ENCODE results near the gene EFCAB10. TPM values are rescaled to one million over a fixed set of nuclear protein-coding genes. Genes with fewer than 3 reads are reported as not detected.
"Not testable (repeated sequence)": the region's sequence is repeated elsewhere in the genome, so short reads cannot be mapped to it uniquely, and the experiment has no call there.

Gene EFCAB10
- total and polyA plus RNA-seq, 4 experiments from 2014 or later, result 0.47 TPM; not detected in 3

- no peaks in the 10 kb centered on the region for H3K9me3 ChIP-seq (ENCODE audit: control insufficient read depth in 1 of 2, low read length in 2 of 2)
- Mint-ChIP-seq H3K4me1 (peaks cover 16 to 50% (median 30%) of the 10 kb centered on the region in 4 donors), H3K27ac (peak within 1 kb of the TSS; percentile 73 to 98 (median 97)), H3K27me3 (no peaks in the 10 kb centered on the region), H3K9me3 (no peaks in the 10 kb centered on the region), H3K4me3 (peak within 1 kb of the TSS; percentile 85 to 98 (median 92)), H3K36me3 (peaks cover 0 to 12% of the 10 kb centered on the region in 2 donors)
- no peaks in the 10 kb centered on the region for H3K36me3 ChIP-seq (ENCODE audit: insufficient read depth, low read length)
- ChIA-PET POLR2A (ENCODE audit: partially characterized antibody) (interaction anchor here (0.7 to 2.9 kb wide), 29 partner anchors 9 to 591 kb away, joined by 3 to 38 read pairs (median 5); partner anchors contain the start of genes KMT2E, PUS7, SRPK2 and SYPL1), CTCF (ENCODE audit: partially characterized antibody) (interaction anchor here (0.6 to 2.5 kb wide), 18 partner anchors 9 to 1069 kb away, joined by 3 to 22 read pairs (median 4); partner anchors contain the start of gene SYPL1)
- peak within 1 kb of the TSS; percentile 77 for H3K27ac ChIP-seq (ENCODE audit: low read depth, low read length)
- peaks cover 23% of the 10 kb centered on the region for H3K4me1 ChIP-seq (ENCODE audit: insufficient read depth, low read length)
- no peaks in the 10 kb centered on the region for H3K27me3 ChIP-seq (ENCODE audit: insufficient read depth, low read length)
- intact Hi-C loops (cut with micrococcal nuclease), result loop anchor here (1.0 to 5.0 kb wide), 5 partner anchors 10 to 580 kb away; partner anchors contain the start of genes PUS7, SRPK2 and SYPL1
- peak within 1 kb of the TSS; percentile 93 to 94 for H3K4me3 ChIP-seq (ENCODE audit: low read length in 2 of 2)
- peak; percentile 86 to 88 (median 87) for DNase-seq
Measured at GRCh38 chr7:105531792-105532671, 49.3 kb downstream of the EFCAB10 start, which contains the start of gene RINT1. TSS of gene RINT1 (plus strand) at chr7:105532201. CDS start at chr7:105532316, 115 bp downstream.

DNA sequence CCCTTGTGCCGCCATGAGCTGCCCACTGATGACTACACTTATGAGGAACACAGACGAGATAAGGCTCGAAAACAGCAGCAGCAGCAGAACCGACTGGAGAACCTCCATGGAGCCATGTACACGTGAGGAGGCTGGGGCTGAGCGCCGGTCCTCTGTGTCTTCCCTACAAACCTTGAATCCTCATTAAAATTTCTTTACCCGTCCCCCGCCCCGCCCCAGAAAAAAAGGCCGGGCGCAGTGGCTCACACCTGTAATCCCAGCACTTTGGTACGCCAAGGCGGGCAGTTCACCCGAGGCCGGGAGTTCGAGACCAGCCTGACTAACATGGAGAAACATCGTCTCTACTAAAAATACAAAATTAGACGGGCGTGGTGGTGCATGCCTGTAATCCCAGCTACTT is 50.7 kb downstream of the EFCAB10 start:
- Histone ChIP-seq H3K27me3 (ENCODE audit: insufficient read depth, low read length) (no peaks in the 10 kb centered on the region), H3K4me3 (ENCODE audit: low read length in 2 of 2) (no peak overlapping the region), H3K4me1 (ENCODE audit: insufficient read depth, low read length) (peaks cover 23% of the 10 kb centered on the region), H3K27ac (ENCODE audit: low read depth, low read length) (no peak overlapping the region), H3K9me3 (ENCODE audit: control insufficient read depth in 1 of 2, low read length in 2 of 2) (no peaks in the 10 kb centered on the region), H3K36me3 (ENCODE audit: insufficient read depth, low read length) (no peaks in the 10 kb centered on the region)
- ChIA-PET CTCF (ENCODE audit: partially characterized antibody) (interaction anchor here (1.4 to 2.5 kb wide), 3 partner anchors 10 to 19 kb away, joined by 5 to 22 read pairs (median 21); no protein-coding TSS in a partner anchor), POLR2A (ENCODE audit: partially characterized antibody) (interaction anchor here (1.5 to 2.9 kb wide), 3 partner anchors 8 to 516 kb away, joined by 4 to 38 read pairs (median 26); partner anchors contain the start of genes KMT2E and PUS7)
- Mint-ChIP-seq H3K36me3 (peaks cover 0 to 9% of the 10 kb centered on the region in 2 donors), H3K4me1 (peaks cover 14 to 46% (median 26%) of the 10 kb centered on the region in 4 donors), H3K27ac (peak overlapping the region in 4 of 7 donors; percentile 30 to 62 (median 49)), H3K4me3 (peak overlapping the region in 7 of 8 donors; percentile 28 to 73 (median 50)), H3K9me3 (no peaks in the 10 kb centered on the region), H3K27me3 (no peaks in the 10 kb centered on the region)
- DNase-seq, result no peak
- intact Hi-C loops (cut with micrococcal nuclease), result loop anchor here (5.0 kb wide), 3 partner anchors 143 to 582 kb away; partner anchors contain the start of genes SRPK2 and SYPL1

- H3K4me1 Mint-ChIP-seq, result peaks cover 14 to 43% (median 26%) of the 10 kb centered on the region in 4 donors
- Histone ChIP-seq H3K27me3 (ENCODE audit: insufficient read depth, low read length) (no peaks in the 10 kb centered on the region), H3K4me3 (ENCODE audit: low read length in 2 of 2) (no peak overlapping the region), H3K4me1 (ENCODE audit: insufficient read depth, low read length) (peaks cover 23% of the 10 kb centered on the region), H3K36me3 (ENCODE audit: insufficient read depth, low read length) (no peaks in the 10 kb centered on the region), H3K9me3 (ENCODE audit: control insufficient read depth in 1 of 2, low read length in 2 of 2) (no peaks in the 10 kb centered on the region), H3K27ac (ENCODE audit: low read depth, low read length) (no peak overlapping the region)
- POLR2A ChIA-PET (ENCODE audit: partially characterized antibody), result interaction anchor here (1.5 to 2.9 kb wide), 2 partner anchors 28 to 516 kb away, joined by 4 to 26 read pairs; partner anchors contain the start of gene KMT2E
- CTCF ChIA-PET (ENCODE audit: partially characterized antibody), result interaction anchor here (1.0 to 2.5 kb wide), 3 partner anchors 10 to 100 kb away, joined by 4 to 22 read pairs (median 21); no protein-coding TSS in a partner anchor
- intact Hi-C loops (cut with micrococcal nuclease), result loop anchor here (5.0 kb wide), 3 partner anchors 143 to 582 kb away; partner anchors contain the start of genes SRPK2 and SYPL1
- peak overlapping the region in 7 of 8 donors; percentile 28 to 73 (median 50) for H3K4me3 Mint-ChIP-seq
- H3K9me3 Mint-ChIP-seq, result no peaks in the 10 kb centered on the region
- H3K36me3 Mint-ChIP-seq, result peaks cover 0 to 9% of the 10 kb centered on the region in 2 donors
- H3K27me3 Mint-ChIP-seq, result no peaks in the 10 kb centered on the region
- no peak for DNase-seq
- H3K27ac Mint-ChIP-seq, result peak overlapping the region in 5 of 7 donors; percentile 30 to 62 (median 42)
Measured at GRCh38 chr7:105530126-105530525, 51.2 kb downstream of the EFCAB10 start.

DNA sequence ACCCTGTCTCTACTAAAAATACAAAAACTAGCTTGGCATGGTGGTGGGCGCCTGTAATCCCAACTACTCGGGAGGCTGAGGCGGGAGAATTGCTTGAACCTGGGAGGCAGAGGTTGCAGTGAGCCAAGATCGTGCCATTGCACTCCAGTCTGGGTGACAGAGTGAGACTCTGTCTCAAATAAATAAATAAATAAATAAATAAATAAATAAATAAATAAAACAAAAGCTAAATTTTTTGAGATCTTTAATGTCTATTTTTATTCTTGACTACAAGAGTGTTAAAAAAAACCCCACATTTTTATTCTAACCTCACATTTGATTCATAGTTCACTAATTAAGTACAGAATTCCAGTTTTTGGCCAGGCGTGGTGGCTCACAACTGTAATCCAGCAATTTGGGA is 53.6 kb downstream of the EFCAB10 start:
- H3K27me3 ChIP-seq (ENCODE audit: insufficient read depth, low read length); H3K36me3 ChIP-seq (ENCODE audit: insufficient read depth, low read length); H3K9me3 ChIP-seq (ENCODE audit: control insufficient read depth in 1 of 2, low read length in 2 of 2); H3K36me3 Mint-ChIP-seq; H3K27me3 Mint-ChIP-seq; H3K4me3 ChIP-seq (ENCODE audit: low read length in 2 of 2); H3K4me3 Mint-ChIP-seq; H3K27ac ChIP-seq (ENCODE audit: low read depth, low read length); H3K4me1 ChIP-seq (ENCODE audit: insufficient read depth, low read length); DNase-seq; H3K9me3 Mint-ChIP-seq; intact Hi-C loops (cut with micrococcal nuclease); POLR2A ChIA-PET (ENCODE audit: partially characterized antibody); CTCF ChIA-PET (ENCODE audit: partially characterized antibody); H3K27ac Mint-ChIP-seq: not testable (repeated sequence)
- H3K4me1 Mint-ChIP-seq, result peaks cover 6 to 32% (median 18%) of the 10 kb centered on the region in 4 donors

DNA sequence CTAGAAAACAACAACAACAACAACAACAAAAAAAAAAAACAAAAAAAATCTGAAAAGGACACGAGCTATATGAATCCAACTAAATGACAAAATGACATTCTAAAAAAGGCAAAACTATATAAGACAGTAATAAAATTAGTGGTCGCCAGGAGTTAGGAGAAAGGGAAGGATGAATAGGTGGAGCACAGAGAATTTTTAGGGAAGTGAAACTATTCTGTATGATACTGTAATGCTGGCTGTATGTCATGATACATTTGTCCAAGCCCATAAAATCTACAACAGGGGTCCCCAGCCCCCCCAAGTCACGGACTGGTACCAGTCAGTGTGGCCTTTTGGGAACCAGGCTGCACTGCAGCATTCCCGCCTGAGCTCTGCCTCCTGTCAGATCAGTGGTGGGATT is 56.5 kb downstream of the EFCAB10 start:
- H3K4me3 Mint-ChIP-seq, result peak overlapping the region in 1 of 8 donors; percentile 11
- H3K4me1 ChIP-seq (ENCODE audit: insufficient read depth, low read length), result peaks cover 15% of the 10 kb centered on the region
- intact Hi-C loops (cut with micrococcal nuclease), result no loop called here
- no peaks in the 10 kb centered on the region for H3K36me3 ChIP-seq (ENCODE audit: insufficient read depth, low read length)
- peaks cover 0 to 3% of the 10 kb centered on the region in 2 donors for H3K36me3 Mint-ChIP-seq
- H3K27ac Mint-ChIP-seq, result peak overlapping the region in 1 of 7 donors; percentile 27
- H3K9me3 ChIP-seq (ENCODE audit: control insufficient read depth in 1 of 2, low read length in 2 of 2), result no peaks in the 10 kb centered on the region
- no peak overlapping the region for H3K4me3 ChIP-seq (ENCODE audit: low read length in 2 of 2)
- H3K27me3 Mint-ChIP-seq, result no peaks in the 10 kb centered on the region
- no peak for DNase-seq
- ChIA-PET CTCF (ENCODE audit: partially characterized antibody) (no interaction called here), POLR2A (ENCODE audit: partially characterized antibody) (no interaction called here)
- no peaks in the 10 kb centered on the region for H3K27me3 ChIP-seq (ENCODE audit: insufficient read depth, low read length)
- H3K9me3 Mint-ChIP-seq, result no peaks in the 10 kb centered on the region
- no peak overlapping the region for H3K27ac ChIP-seq (ENCODE audit: low read depth, low read length)
- peaks cover 5 to 25% (median 12%) of the 10 kb centered on the region in 4 donors for H3K4me1 Mint-ChIP-seq

DNA sequence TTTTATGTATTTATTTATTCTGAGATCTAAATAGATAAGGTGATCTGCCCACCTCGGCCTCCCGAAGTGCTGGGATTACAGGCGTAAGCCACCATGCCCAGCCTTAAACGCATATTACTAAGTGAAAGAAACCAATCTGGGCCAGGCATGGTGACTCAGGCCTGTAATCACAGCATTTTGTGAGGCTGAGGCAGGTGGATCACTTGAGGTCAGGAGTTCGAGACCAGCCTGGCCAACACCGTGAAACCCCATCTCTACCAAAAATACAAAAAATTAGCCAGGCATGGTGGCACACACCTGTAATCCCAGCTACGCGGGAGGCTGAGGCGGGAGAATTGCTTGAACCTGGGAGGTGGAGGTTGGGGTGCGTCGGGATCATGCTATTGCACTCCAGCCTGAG is 56.9 kb downstream of the EFCAB10 start:
- DNase-seq; H3K36me3 Mint-ChIP-seq; H3K36me3 ChIP-seq (ENCODE audit: insufficient read depth, low read length); H3K4me3 Mint-ChIP-seq; H3K27me3 Mint-ChIP-seq; intact Hi-C loops (cut with micrococcal nuclease); H3K9me3 ChIP-seq (ENCODE audit: control insufficient read depth in 1 of 2, low read length in 2 of 2); H3K27ac ChIP-seq (ENCODE audit: low read depth, low read length); H3K27me3 ChIP-seq (ENCODE audit: insufficient read depth, low read length); H3K4me3 ChIP-seq (ENCODE audit: low read length in 2 of 2); H3K9me3 Mint-ChIP-seq; CTCF ChIA-PET (ENCODE audit: partially characterized antibody): not testable (repeated sequence)
- H3K4me1 ChIP-seq (ENCODE audit: insufficient read depth, low read length), result peaks cover 15% of the 10 kb centered on the region
- H3K27ac Mint-ChIP-seq, result peak overlapping the region in 1 of 7 donors; percentile 27
- POLR2A ChIA-PET (ENCODE audit: partially characterized antibody), result interaction anchor here (4.4 kb wide), 1 partner anchor 7 kb away, joined by 38 read pairs; the partner anchor contains the start of gene RINT1
- peaks cover 6 to 25% (median 11%) of the 10 kb centered on the region in 4 donors for H3K4me1 Mint-ChIP-seq

Measured in CD4-positive, alpha-beta memory T cell (primary cell).